ENCODE measurements around the gene KNSTRN. TPM values are rescaled to one million over a fixed set of nuclear protein-coding genes. Genes with fewer than 3 reads are reported as not detected.

The KNSTRN gene
- total RNA-seq, 1 donor from 2014 or later = 30.0 TPM

GRCh38 chr15:40416056-40416455 is 33.5 kb downstream of the KNSTRN start:
- peaks cover 3% of the 10 kb centered on the region for H3K36me3 ChIP-seq (ENCODE audit: control insufficient read depth, insufficient read depth, low read length)
- no peaks in the 10 kb centered on the region for H3K27me3 ChIP-seq (ENCODE audit: control insufficient read depth, insufficient read depth, low read length)
- DNase-seq (ENCODE audit: low read depth) = no peak
- no peak for TF ChIP-seq CTCF (IDR thresholded peaks at IDR 0.05; ENCODE audit: insufficient read depth, low read length, poor library complexity, severe bottlenecking)
- H3K4me3 ChIP-seq (ENCODE audit: low read depth, low read length) = no peak overlapping the region

- TF ChIP-seq CTCF (IDR thresholded peaks at IDR 0.05; ENCODE audit: insufficient read depth, low read length, poor library complexity, severe bottlenecking) = no peak
- Histone ChIP-seq H3K36me3 (ENCODE audit: control insufficient read depth, insufficient read depth, low read length) (peaks cover under 1% of the 10 kb centered on the region), H3K27me3 (ENCODE audit: control insufficient read depth, insufficient read depth, low read length) (peaks cover 5% of the 10 kb centered on the region)
Measured at GRCh38 chr15:40418126-40418525, 35.6 kb downstream of the KNSTRN start.

GRCh38 chr15:40420071-40420713 is 37.7 kb downstream of the KNSTRN start:
- no peak overlapping the region for H3K4me3 ChIP-seq (ENCODE audit: low read depth, low read length)
- H3K36me3 ChIP-seq (ENCODE audit: control insufficient read depth, insufficient read depth, low read length) = no peaks in the 10 kb centered on the region
- DNase-seq (ENCODE audit: low read depth) = no peak
- peaks cover 5% of the 10 kb centered on the region for H3K27me3 ChIP-seq (ENCODE audit: control insufficient read depth, insufficient read depth, low read length)
- no peak for TF ChIP-seq CTCF (IDR thresholded peaks at IDR 0.05; ENCODE audit: insufficient read depth, low read length, poor library complexity, severe bottlenecking)

More at GRCh38 chr15:40418126-40418525, 35.6 kb downstream of the KNSTRN start:
- no peak for DNase-seq (ENCODE audit: low read depth)
- H3K4me3 ChIP-seq (ENCODE audit: low read depth, low read length) = no peak overlapping the region

GRCh38 chr15:40420793-40421192 is 38.3 kb downstream of the KNSTRN start:
- no peak for TF ChIP-seq CTCF (IDR thresholded peaks at IDR 0.05; ENCODE audit: insufficient read depth, low read length, poor library complexity, severe bottlenecking)
- Histone ChIP-seq H3K4me3 (ENCODE audit: low read depth, low read length) (no peak overlapping the region), H3K27me3 (ENCODE audit: control insufficient read depth, insufficient read depth, low read length) (peaks cover 5% of the 10 kb centered on the region), H3K36me3 (ENCODE audit: control insufficient read depth, insufficient read depth, low read length) (no peaks in the 10 kb centered on the region)
- no peak for DNase-seq (ENCODE audit: low read depth)

- no peak overlapping the region for H3K4me3 ChIP-seq (ENCODE audit: low read depth, low read length)
- no peak for DNase-seq (ENCODE audit: low read depth)
- H3K27me3 ChIP-seq (ENCODE audit: control insufficient read depth, insufficient read depth, low read length) = peaks cover 5% of the 10 kb centered on the region
- peak; percentile 99 for TF ChIP-seq CTCF (IDR thresholded peaks at IDR 0.05; ENCODE audit: insufficient read depth, low read length, poor library complexity, severe bottlenecking)
- no peaks in the 10 kb centered on the region for H3K36me3 ChIP-seq (ENCODE audit: control insufficient read depth, insufficient read depth, low read length)
Measured at GRCh38 chr15:40421246-40422157, 39.0 kb downstream of the KNSTRN start.

All from kidney epithelial cell (primary cell).